Skeletal muscle satellite cell (primary cell): Measurements from ENCODE around the gene AHRR.

Experiments used
- H3K27me3 ChIP-seq: 2 replicates; pipeline ENCODE4 v1.7.0; 2013; ENCODE audit warnings: low read length; ENCODE audit not compliant: control insufficient read depth, insufficient read depth
- H3K36me3 ChIP-seq: 2 replicates; pipeline ENCODE4 v1.7.0; 2013; ENCODE audit warnings: mild to moderate bottlenecking, control low read depth, low read length; ENCODE audit not compliant: insufficient read depth
- H3K4me1 ChIP-seq: 2 replicates; pipeline ENCODE4 v1.7.0; 2013; ENCODE audit warnings: low read length; ENCODE audit not compliant: control insufficient read depth, insufficient read depth
- H3K4me2 ChIP-seq: 2 replicates; pipeline ENCODE4 v1.7.0; 2013; ENCODE audit warnings: mild to moderate bottlenecking, low read length
- H3K4me3 ChIP-seq: 2 replicates; pipeline ENCODE4 v1.7.0; 2013; ENCODE audit warnings: low read length
- H3K9ac ChIP-seq: 2 replicates; pipeline ENCODE4 v1.7.0; 2013; ENCODE audit warnings: mild to moderate bottlenecking, low read depth, low read length, moderate library complexity
- H3K9me3 ChIP-seq: replicated peaks from 2 replicates; pipeline ENCODE4 v1.7.0; 2013; ENCODE audit warnings: mild to moderate bottlenecking, control low read depth, low read length

Gene AHRR

GRCh38 chr5:478369-478981 is 157.0 kb downstream of the AHRR start:
- peaks cover 66% of the 10 kb centered on the region for H3K27me3 ChIP-seq
- no peak overlapping the region for H3K9ac ChIP-seq
- no peaks in the 10 kb centered on the region for H3K9me3 ChIP-seq

GRCh38 chr5:478982-479535 is 157.5 kb downstream of the AHRR start:
- Histone ChIP-seq H3K9me3 (no peaks in the 10 kb centered on the region), H3K36me3 (no peaks in the 10 kb centered on the region), H3K4me2 (no peak overlapping the region), H3K4me3 (no peak overlapping the region), H3K27me3 (peaks cover 62% of the 10 kb centered on the region), H3K4me1 (peaks cover 4% of the 10 kb centered on the region), H3K9ac (no peak overlapping the region)

More at GRCh38 chr5:478369-478981, 157.0 kb downstream of the AHRR start:
- Histone ChIP-seq H3K4me1 (peaks cover 4% of the 10 kb centered on the region), H3K4me3 (no peak overlapping the region), H3K4me2 (no peak overlapping the region), H3K36me3 (no peaks in the 10 kb centered on the region)

GRCh38 chr5:479566-480319 is 158.2 kb downstream of the AHRR start:
- no peak overlapping the region for H3K4me2 ChIP-seq
- no peak overlapping the region for H3K9ac ChIP-seq
- H3K27me3 ChIP-seq, result peaks cover 64% of the 10 kb centered on the region
- peaks cover 3% of the 10 kb centered on the region for H3K4me1 ChIP-seq
- H3K36me3 ChIP-seq, result no peaks in the 10 kb centered on the region
- H3K4me3 ChIP-seq, result no peak overlapping the region
- H3K9me3 ChIP-seq, result no peaks in the 10 kb centered on the region

- no peaks in the 10 kb centered on the region for H3K4me1 ChIP-seq
- H3K9ac ChIP-seq, result no peak overlapping the region
- no peak overlapping the region for H3K4me3 ChIP-seq
- H3K36me3 ChIP-seq, result no peaks in the 10 kb centered on the region
- H3K9me3 ChIP-seq, result no peaks in the 10 kb centered on the region
- H3K4me2 ChIP-seq, result no peak overlapping the region
- H3K27me3 ChIP-seq, result peaks cover 60% of the 10 kb centered on the region
These were observed 159.8 kb downstream of the AHRR start for GRCh38 chr5:481347-481746.

- Histone ChIP-seq H3K27me3 (peaks cover 53% of the 10 kb centered on the region), H3K4me1 (no peaks in the 10 kb centered on the region), H3K4me2 (no peak overlapping the region), H3K9me3 (no peaks in the 10 kb centered on the region), H3K9ac (no peak overlapping the region), H3K4me3 (no peak overlapping the region), H3K36me3 (no peaks in the 10 kb centered on the region)
These were observed 160.5 kb downstream of the AHRR start for GRCh38 chr5:482021-482420.

GRCh38 chr5:482506-482905 is 161.0 kb downstream of the AHRR start:
- Histone ChIP-seq H3K27me3 (peaks cover 48% of the 10 kb centered on the region), H3K4me3 (no peak overlapping the region), H3K36me3 (no peaks in the 10 kb centered on the region), H3K9me3 (no peaks in the 10 kb centered on the region), H3K4me1 (no peaks in the 10 kb centered on the region), H3K9ac (no peak overlapping the region), H3K4me2 (no peak overlapping the region)

GRCh38 chr5:483011-483410 is 161.5 kb downstream of the AHRR start:
- H3K4me3 ChIP-seq, result no peak overlapping the region
- H3K9ac ChIP-seq, result no peak overlapping the region
- H3K27me3 ChIP-seq, result peaks cover 43% of the 10 kb centered on the region

GRCh38 chr5:483434-484140 is 162.1 kb downstream of the AHRR start:
- no peaks in the 10 kb centered on the region for H3K36me3 ChIP-seq
- no peaks in the 10 kb centered on the region for H3K4me1 ChIP-seq
- H3K4me2 ChIP-seq, result no peak overlapping the region
- no peaks in the 10 kb centered on the region for H3K9me3 ChIP-seq
- H3K4me3 ChIP-seq, result no peak overlapping the region
- H3K27me3 ChIP-seq, result peaks cover 38% of the 10 kb centered on the region
- H3K9ac ChIP-seq, result no peak overlapping the region

More at GRCh38 chr5:483011-483410, 161.5 kb downstream of the AHRR start:
- Histone ChIP-seq H3K4me2 (no peak overlapping the region), H3K4me1 (no peaks in the 10 kb centered on the region), H3K36me3 (no peaks in the 10 kb centered on the region), H3K9me3 (no peaks in the 10 kb centered on the region)

- Histone ChIP-seq H3K36me3 (no peaks in the 10 kb centered on the region), H3K9me3 (no peaks in the 10 kb centered on the region), H3K27me3 (peaks cover 35% of the 10 kb centered on the region), H3K9ac (no peak overlapping the region), H3K4me1 (no peaks in the 10 kb centered on the region), H3K4me3 (no peak overlapping the region), H3K4me2 (no peak overlapping the region)
These were observed 163.0 kb downstream of the AHRR start for GRCh38 chr5:484556-484955.

GRCh38 chr5:485113-485945 is 163.8 kb downstream of the AHRR start:
- Histone ChIP-seq H3K9me3 (no peaks in the 10 kb centered on the region), H3K36me3 (no peaks in the 10 kb centered on the region), H3K4me2 (no peak overlapping the region), H3K4me3 (no peak overlapping the region), H3K9ac (no peak overlapping the region), H3K4me1 (no peaks in the 10 kb centered on the region), H3K27me3 (peaks cover 35% of the 10 kb centered on the region)
